Tibial nerve (tissue), 3 donors: ENCODE data around the gene EAF2.

Experiments
- POLR2A ChIP-seq, 2 donors: fragments of 450-650 bp; IDR thresholded peaks; one replicate each; pipeline ENCODE4 v1.6.1; 2017; ENCODE audit warnings: antibody characterized with exemption in 2 of 2, mild to moderate bottlenecking in 2 of 2, moderate library complexity in 2 of 2
- TF ChIP-seq, protein P1 (sequence below), 5 experiments: fragments of 200-600 bp in 3 of 5; fragments of 450-650 bp in 2 of 5; sonication (generic) in 3 of 5; IDR thresholded peaks; one replicate each; pipeline ENCODE4 v1.5.1; 2016 to 2019; ENCODE audit warnings: antibody characterized with exemption in 5 of 5, mild to moderate bottlenecking in 3 of 5, moderate library complexity in 2 of 5

DNA sequence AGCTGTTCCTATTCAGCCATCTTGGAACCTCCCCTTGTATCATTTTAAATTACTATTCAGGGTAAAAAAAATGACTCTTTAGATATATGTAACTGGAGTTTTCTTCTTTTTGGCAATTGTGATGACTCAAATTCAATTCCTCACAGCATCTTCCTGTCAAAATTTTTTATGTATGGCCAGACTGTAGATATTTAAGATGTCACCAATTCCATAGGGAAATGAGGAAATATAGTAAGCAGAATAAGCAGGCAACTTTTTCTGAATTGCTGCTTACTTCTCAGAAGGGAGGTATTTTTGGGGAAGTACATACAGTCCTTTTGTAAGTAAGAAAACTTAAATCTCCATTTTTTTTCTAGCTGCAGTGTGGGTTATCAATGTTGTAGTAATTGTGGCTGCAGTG lies 28.8 kb downstream of the EAF2 start:
- TF ChIP-seq POLR2A (IDR thresholded peaks at IDR 0.05): no peak
- TF ChIP-seq, protein P1, sequence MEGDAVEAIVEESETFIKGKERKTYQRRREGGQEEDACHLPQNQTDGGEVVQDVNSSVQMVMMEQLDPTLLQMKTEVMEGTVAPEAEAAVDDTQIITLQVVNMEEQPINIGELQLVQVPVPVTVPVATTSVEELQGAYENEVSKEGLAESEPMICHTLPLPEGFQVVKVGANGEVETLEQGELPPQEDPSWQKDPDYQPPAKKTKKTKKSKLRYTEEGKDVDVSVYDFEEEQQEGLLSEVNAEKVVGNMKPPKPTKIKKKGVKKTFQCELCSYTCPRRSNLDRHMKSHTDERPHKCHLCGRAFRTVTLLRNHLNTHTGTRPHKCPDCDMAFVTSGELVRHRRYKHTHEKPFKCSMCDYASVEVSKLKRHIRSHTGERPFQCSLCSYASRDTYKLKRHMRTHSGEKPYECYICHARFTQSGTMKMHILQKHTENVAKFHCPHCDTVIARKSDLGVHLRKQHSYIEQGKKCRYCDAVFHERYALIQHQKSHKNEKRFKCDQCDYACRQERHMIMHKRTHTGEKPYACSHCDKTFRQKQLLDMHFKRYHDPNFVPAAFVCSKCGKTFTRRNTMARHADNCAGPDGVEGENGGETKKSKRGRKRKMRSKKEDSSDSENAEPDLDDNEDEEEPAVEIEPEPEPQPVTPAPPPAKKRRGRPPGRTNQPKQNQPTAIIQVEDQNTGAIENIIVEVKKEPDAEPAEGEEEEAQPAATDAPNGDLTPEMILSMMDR (IDR thresholded peaks at IDR 0.05): no peak
